Activated CD8-positive, alpha-beta memory T cell treated with anti-CD3 and anti-CD28 coated beads for 1 hour (primary cell): ENCODE results near the gene EYA2.

Experiments
- DNase-seq, 2 donors: peaks; one replicate each; pipeline ENCODE4 v3.0.0-alpha.2; 2020; ENCODE audit warnings: low read depth in 1 of 2; ENCODE audit errors: extremely low read depth in 1 of 2

The EYA2 gene

DNA sequence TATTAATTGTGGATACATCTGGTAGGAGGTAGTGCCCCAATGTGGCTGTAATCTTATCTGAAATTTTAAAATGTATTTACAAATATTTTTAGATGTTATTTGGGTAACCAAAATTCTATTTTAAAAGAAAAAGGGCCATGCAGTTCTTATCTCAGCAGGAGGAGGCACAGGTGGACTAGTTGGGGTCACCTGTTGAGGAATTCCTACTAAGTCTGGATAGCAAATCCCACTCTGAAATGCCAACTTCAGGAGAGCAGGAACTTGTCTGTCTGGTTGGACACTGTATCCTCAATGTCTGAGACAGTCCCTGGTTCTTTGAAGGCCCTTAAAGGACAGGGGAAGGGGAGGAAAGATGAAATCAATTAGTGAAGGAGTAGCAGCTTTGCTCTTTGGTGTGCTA, 82.6 kb downstream of the EYA2 start:
- DNase-seq = no peak

DNA sequence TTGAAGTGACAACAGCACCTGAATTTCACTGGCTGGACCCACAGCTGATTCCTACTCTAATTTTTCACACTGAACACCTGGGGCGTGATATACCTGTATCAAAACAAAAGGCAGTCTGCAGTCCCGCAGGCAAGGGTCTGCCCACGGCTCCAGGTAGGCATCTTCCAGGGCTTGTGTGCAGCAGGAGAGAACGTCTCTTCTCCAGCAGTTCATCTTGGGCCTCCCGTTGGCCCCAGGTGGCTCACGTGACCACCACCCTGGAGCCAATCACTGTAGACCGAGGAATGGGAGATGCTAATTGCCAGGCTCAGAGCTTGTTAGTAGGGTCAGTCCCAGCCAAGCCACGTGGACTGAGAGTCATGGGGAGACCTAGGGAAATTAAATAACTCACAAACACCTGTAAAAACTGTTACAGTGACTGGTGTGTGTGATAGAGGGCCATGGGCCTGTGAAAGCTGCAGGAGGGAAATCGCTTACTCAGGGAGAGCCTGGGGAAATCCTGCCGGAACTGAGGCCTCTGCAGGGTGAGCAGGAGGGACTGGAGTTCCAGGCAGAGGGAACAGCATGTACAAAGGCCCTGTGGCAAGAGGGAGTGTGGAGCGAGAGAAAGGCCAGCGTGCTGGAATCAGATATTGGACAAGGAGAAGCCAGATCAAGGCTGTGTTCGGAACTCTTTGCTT, 83.4 kb downstream of the EYA2 start:
- no peak for DNase-seq

GRCh38 chr20:46978951-46979491, 84.4 kb downstream of the EYA2 start:
- no peak for DNase-seq

DNA sequence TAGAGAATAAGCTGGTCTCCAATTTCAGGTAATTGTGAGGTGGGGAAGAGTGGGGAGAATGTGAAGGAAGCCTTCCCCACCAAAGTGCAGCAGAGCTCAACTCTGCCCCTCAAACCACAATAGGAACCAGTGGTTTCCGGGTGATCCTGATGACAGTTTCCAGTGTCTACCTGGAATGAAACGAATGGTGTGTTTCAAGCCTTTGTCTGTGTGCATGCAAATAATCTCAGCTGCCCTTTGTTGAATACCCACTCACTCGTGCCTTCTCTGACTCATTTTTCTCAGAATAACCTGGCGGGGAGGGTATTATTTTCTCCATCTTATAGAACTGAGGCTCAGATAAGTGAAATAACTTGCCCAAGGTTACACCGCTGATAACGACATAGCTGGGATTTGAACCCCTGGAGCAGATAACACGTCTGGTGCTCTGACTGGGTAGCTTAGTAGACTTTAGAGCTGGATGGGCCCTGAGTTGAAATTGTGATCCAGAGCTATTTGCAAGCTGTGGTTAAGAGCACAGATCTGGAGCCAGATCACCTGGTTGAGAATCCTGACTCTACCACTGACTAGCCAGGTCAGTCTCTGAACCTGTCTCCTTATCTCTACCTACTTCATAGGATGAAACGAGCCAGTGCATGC, 85.1 kb downstream of the EYA2 start:
- DNase-seq = no peak

GRCh38 chr20:46981184-46981583, 86.5 kb downstream of the EYA2 start:
- DNase-seq = no peak

DNA sequence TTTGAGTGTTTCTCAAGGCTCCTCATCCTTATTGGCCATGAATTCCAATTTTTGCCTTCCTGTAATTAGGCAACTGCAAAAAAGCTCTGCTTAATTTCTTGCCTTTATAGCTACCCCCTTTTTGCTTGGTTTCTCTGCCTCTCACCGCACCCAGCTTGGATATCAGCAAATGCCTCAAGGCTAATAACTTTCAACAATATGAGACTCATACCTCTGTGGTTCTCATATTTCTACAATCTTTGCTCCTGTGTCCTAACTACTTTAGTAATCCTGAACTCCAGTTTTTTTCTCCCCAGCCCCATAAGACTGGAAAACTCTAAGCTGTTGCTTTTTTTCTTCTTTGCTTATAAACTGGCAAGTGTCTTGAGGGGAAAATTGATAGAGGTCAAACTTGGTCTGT, 88.8 kb downstream of the EYA2 start:
- DNase-seq = no peak

DNA sequence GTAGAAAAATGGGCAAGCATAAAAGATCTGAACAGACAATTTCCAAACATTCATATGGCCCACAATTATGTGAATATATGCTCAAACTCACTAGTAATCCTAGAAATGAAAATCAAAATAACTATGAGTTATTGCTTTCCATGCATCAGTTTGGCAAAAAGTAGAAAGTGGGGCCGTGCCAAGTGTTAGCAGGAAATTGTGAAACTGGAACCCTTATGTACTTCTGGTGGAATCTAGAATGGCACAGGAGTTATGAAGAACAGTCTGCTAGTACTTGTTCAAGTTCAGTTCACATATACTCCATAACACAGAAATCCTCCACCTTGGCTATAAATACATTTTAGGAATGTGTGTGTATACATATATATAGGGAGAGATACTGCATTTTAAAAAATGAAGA, 89.8 kb downstream of the EYA2 start:
- no peak for DNase-seq

DNA sequence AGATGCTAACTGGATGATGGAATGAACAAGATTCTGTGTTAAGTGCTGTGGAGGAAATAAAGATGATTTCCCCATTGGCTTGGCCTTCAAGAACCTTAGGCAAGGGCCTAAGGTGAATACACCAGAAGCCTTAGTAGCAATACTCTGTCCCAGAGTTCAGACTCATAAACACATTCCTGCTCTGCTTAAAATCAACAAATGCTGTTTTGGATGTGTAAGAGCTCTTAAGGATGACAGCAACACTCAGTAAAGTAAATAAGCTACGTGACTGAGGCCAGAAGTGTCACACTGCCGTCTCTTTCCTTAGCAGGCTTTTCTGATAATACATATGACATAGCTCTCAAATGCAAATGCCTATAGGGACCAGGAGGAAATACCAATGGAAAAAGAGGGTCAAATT, 90.6 kb downstream of the EYA2 start:
- no peak for DNase-seq

DNA sequence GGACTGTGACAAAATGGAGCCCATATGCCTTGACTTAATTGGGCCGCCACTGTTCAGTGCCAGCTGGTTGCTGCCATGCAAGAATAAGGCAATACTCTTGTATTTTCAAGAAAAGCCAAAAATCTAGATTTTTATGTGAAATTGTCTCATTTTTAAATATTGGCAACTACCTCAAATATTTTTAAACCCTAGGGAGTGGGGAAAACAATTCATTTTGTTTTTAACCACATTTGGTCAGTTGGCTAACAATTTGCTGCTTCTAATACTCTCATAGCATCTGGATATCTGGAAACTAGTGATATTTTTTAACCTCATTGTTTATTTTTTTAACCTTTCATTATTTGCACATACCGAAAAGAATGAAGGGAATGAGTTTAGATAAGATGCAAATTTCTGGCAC, 91.0 kb downstream of the EYA2 start:
- DNase-seq = no peak

- no peak for DNase-seq
Observed at GRCh38 chr20:46987001-46987400, 92.4 kb downstream of the EYA2 start.

GRCh38 chr20:46990017-46990595, 95.5 kb downstream of the EYA2 start:
- no peak for DNase-seq

- no peak for DNase-seq
Observed at GRCh38 chr20:46990596-46991104, 96.0 kb downstream of the EYA2 start.

DNA sequence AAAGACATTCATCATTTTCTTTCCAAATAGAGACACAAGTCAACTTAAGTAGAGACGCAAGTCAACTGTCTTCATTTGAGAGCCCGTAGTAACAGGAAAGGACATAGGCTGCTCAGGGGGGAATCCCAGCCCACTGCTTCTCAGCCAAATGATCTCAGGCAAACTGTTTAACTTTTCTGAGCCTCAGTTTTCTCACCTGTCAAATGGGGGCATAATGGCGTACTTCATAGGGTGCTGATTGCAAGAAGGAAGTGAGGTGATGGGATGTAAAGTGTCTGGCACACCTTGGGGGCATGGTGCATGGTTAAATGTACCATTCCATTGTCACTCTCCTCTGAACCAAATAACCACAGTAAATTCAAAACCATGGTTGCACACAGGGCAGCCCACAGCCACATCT, 96.5 kb downstream of the EYA2 start:
- DNase-seq = no peak

DNA sequence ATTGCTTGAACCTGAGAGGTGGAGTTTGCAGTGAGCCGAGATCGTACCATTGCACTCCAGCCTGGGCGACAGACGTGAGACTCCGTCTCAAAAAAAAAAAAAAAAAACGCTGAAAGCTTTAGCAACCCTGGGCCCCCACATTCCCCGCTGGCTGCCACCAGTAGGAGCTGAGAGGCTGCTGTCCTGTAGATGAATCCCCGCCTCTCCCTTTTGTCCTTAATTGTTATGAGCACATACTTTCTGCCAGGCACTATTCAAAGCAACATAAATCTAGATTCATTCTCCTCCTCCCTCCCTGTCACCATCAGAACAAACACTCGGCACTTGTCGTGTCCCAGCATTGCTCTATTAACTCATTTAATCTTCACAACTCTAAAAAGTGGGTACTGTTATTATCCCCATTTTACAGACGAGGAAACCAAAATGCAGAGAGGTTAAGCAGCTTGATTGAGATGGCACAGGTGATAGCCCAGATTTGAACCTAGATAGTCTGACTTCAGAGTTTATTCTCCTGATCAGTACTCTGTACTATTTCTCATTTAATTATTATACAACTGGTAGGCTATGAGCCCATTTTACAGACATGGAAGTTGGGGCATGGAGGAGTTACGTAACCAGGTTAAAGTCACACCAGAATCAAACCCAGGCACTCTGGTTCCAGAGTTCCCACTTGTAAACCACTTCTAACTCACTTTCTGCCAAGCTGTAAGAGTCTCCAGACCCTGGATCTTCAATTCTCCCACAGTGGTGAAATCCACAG, 97.4 kb downstream of the EYA2 start:
- no peak for DNase-seq

DNA sequence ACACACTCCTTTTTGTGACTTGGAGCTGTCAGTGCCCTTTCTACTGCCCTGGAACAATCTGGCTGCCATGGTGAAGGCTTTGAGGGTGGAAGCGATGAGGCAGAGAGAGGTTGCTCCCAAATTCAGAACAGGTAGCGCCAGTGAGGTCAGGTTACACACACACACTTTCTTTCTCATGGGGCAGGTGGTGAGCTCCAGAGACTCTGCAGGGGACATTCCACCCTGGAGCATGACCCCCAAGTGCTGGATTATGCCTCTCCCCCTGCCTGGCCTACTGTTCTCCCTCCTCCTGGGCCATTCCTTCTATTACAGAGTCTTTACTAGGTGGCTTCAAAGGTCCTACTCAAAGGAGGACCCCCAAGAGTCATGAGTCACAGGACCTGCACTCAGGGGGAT, 98.0 kb downstream of the EYA2 start:
- DNase-seq = no peak

- no peak for DNase-seq
Observed at GRCh38 chr20:46993465-46994095, 98.9 kb downstream of the EYA2 start.

DNA sequence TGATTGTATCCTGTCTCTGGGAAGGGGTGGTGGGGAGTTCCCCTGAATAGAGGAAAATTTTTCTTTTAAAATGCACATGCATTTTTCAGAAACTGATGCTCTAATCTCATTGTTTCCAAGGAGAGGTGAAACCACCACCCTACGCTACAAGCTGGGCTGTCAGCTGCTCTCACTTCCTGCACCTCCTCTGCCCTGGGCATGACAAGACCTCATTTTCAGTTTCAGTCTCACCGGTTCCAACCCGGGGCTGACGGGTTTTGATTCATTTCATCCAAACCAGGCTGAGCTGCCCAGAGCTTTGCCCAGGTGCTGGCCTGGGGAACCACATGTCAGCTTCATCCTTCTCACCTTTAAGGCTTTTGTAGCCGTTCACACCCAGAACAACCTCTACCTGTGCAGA, 99.7 kb downstream of the EYA2 start:
- no peak for DNase-seq

DNA sequence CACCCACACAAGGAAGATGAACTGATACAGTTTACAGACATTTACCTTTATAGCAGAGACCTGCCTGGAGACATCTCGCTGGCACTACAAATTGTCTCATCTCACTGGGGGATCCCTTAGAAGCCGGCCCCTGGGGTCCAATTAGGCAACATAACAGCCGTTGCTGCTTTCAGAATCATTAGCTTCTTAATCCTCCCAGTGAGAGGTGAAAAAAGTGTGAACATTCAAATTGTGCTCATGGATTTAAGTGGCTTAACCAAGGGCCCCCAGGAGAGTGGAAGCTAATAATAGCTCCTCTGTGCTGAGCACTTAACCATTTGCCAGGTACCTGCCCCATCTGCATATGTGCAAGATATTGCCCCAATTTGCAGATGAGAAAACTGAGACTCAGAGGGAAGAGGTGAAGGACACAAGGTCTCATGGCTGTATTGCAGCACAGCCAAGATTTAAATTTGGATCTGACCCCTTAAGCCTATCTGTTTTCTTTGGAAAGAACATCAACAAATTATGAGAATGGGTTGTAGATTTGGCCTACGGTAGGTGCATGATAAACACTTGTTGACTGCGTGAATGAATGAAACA, 101.0 kb downstream of the EYA2 start:
- DNase-seq = no peak

GRCh38 chr20:46997187-46997586, 102.5 kb downstream of the EYA2 start:
- DNase-seq = no peak

GRCh38 chr20:46998477-46999240, 104.0 kb downstream of the EYA2 start:
- DNase-seq = no peak
